CD4-positive, alpha-beta memory T cell (primary cell): Measurements from ENCODE around the gene INPP4B. TPM values are rescaled to one million over a fixed set of nuclear protein-coding genes. Genes with fewer than 3 reads are reported as not detected.
A peak's percentile ranks its signal among the peaks of the same experiment; 100 is the strongest.

Experiments
- CTCF ChIA-PET: fragments of 350-600 bp; sonication (Branson Sonifier 250); formaldehyde crosslinking; loops from one replicate; lab custom pipeline; 2021; ENCODE audit warnings: inconsistent platforms; ENCODE audit not compliant: partially characterized antibody; lab: Charles Lee
- POLR2A ChIA-PET: fragments of 350-600 bp; sonication (Branson Sonifier 250); formaldehyde crosslinking; loops from one replicate; lab custom pipeline; 2021; ENCODE audit not compliant: partially characterized antibody; lab: Charles Lee
- DNase-seq, 5 donors: peaks; one replicate each; pipeline versions ENCODE4 v3.0.0 to v3.0.0-alpha.2; 2020 to 2022; ENCODE audit warnings: mixed read lengths in 1 of 5
- H3K27ac ChIP-seq: one replicate; pipeline ENCODE4 v1.7.0; 2013; ENCODE audit warnings: low read depth, low read length
- H3K27me3 ChIP-seq: 2 replicates; pipeline ENCODE4 v1.7.0; 2013; ENCODE audit warnings: mild to moderate bottlenecking, low read length, moderate library complexity; ENCODE audit not compliant: insufficient read depth
- H3K36me3 ChIP-seq: 2 replicates; pipeline ENCODE4 v1.7.0; 2013; ENCODE audit warnings: mild to moderate bottlenecking, low read length, moderate library complexity; ENCODE audit not compliant: insufficient read depth
- H3K4me1 ChIP-seq: 2 replicates; pipeline ENCODE4 v1.7.0; 2013; ENCODE audit warnings: mild to moderate bottlenecking, low read length, moderate library complexity; ENCODE audit not compliant: insufficient read depth
- H3K4me3 ChIP-seq, 2 donors: one replicate each; pipeline ENCODE4 v1.7.0; 2013; ENCODE audit warnings: low read length in 2 of 2, mild to moderate bottlenecking in 1 of 2
- H3K9me3 ChIP-seq, 2 donors: one replicate each; pipeline ENCODE4 v1.7.0; 2013; ENCODE audit warnings: low read length in 2 of 2, control low read depth in 1 of 2; ENCODE audit not compliant: control insufficient read depth in 1 of 2
- H3K27ac Mint-ChIP-seq, 7 donors: one replicate each; pipeline ENCODE4 v1.8.0; 2020 to 2021; ENCODE audit warnings: mixed read lengths in 7 of 7, mild to moderate bottlenecking in 6 of 7, inconsistent platforms in 3 of 7, moderate library complexity in 3 of 7
- H3K27me3 Mint-ChIP-seq, 2 donors: one replicate each; pipeline ENCODE4 v1.8.0; 2020 to 2021; ENCODE audit warnings: mixed read lengths in 2 of 2
- H3K36me3 Mint-ChIP-seq, 2 donors: one replicate each; pipeline ENCODE4 v1.8.0; 2020 to 2021; ENCODE audit warnings: mixed read lengths in 2 of 2, inconsistent platforms in 1 of 2, mild to moderate bottlenecking in 1 of 2
- H3K4me1 Mint-ChIP-seq, 4 donors: one replicate each; pipeline ENCODE4 v1.8.0; 2020 to 2021; ENCODE audit warnings: mixed read lengths in 4 of 4, mild to moderate bottlenecking in 1 of 4
- H3K4me3 Mint-ChIP-seq, 8 donors: one replicate each; pipeline ENCODE4 v1.8.0; 2020 to 2021; ENCODE audit warnings: mixed read lengths in 8 of 8, mild to moderate bottlenecking in 7 of 8, moderate library complexity in 6 of 8, inconsistent platforms in 3 of 8
- H3K9me3 Mint-ChIP-seq, 8 donors: one replicate each; pipeline ENCODE4 v1.8.0; 2020 to 2021; ENCODE audit warnings: mixed read lengths in 8 of 8, mild to moderate bottlenecking in 5 of 8, inconsistent platforms in 3 of 8, moderate library complexity in 1 of 8
- intact Hi-C: fragments of 100-400 bp; cut with micrococcal nuclease; formaldehyde crosslinking; loops from one replicate; pipeline ENCODE4 v1.15.1; 2023
- polyA plus RNA-seq, 2 donors: library from polyadenylated mRNA; unstranded; fragments of 300-500 nt; fragmentation: Illumina TruSeq; gene quantifications; one replicate each; pipeline ENCODE4 v1.2.3, GENCODE V29; 2021
- total RNA-seq, 2 experiments: library from RNA; stranded (reverse); gene quantifications; one replicate each; pipeline ENCODE4 v1.2.3, GENCODE V29; 2021

INPP4B gene
- total and polyA plus RNA-seq, 4 experiments from 2014 or later, result 76.7 to 112 (median 80.8) TPM

- Histone ChIP-seq H3K36me3 (peaks cover 5% of the 10 kb centered on the region), H3K27ac (no peak overlapping the region), H3K27me3 (no peaks in the 10 kb centered on the region), H3K9me3 (no peaks in the 10 kb centered on the region), H3K4me3 (no peak overlapping the region), H3K4me1 (peaks cover 64% of the 10 kb centered on the region)
- Mint-ChIP-seq H3K4me1 (peaks cover 61 to 87% (median 73%) of the 10 kb centered on the region in 4 donors), H3K4me3 (peak overlapping the region in 7 of 8 donors; percentile 23 to 78 (median 55)), H3K36me3 (peaks cover 61 to 65% of the 10 kb centered on the region in 2 donors), H3K9me3 (peaks cover 0 to 4% (median 0%) of the 10 kb centered on the region in 8 donors), H3K27ac (peak overlapping the region; percentile 50 to 89 (median 81)), H3K27me3 (no peaks in the 10 kb centered on the region)
- ChIA-PET CTCF (interaction anchor here (0.8 to 1.2 kb wide), 2 partner anchors 18 to 51 kb away, joined by 3 to 4 read pairs; no protein-coding TSS in a partner anchor), POLR2A (interaction anchor here (1.0 to 1.3 kb wide), 2 partner anchors 9 to 123 kb away, joined by 4 to 6 read pairs; no protein-coding TSS in a partner anchor)
- intact Hi-C loops, result loop anchor here (5.0 kb wide), 1 partner anchor 302 kb away; no protein-coding TSS in a partner anchor
- no peak for DNase-seq
Measured at GRCh38 chr4:142264961-142265360, 581.1 kb downstream of the INPP4B start.

- Mint-ChIP-seq H3K36me3 (peaks cover 56 to 58% of the 10 kb centered on the region in 2 donors), H3K27me3 (no peaks in the 10 kb centered on the region), H3K4me1 (peaks cover 48 to 69% (median 57%) of the 10 kb centered on the region in 4 donors), H3K27ac (peak overlapping the region in 5 of 7 donors; percentile 19 to 90 (median 61)), H3K4me3 (peak overlapping the region in 1 of 8 donors; percentile 22), H3K9me3 (peaks cover 0 to 7% (median 0%) of the 10 kb centered on the region in 8 donors)
- ChIA-PET POLR2A (no interaction called here), CTCF (interaction anchor here (1.2 kb wide), 1 partner anchor 20 kb away, joined by 4 read pairs; no protein-coding TSS in a partner anchor)
- Histone ChIP-seq H3K36me3 (peaks cover 6% of the 10 kb centered on the region), H3K9me3 (no peaks in the 10 kb centered on the region), H3K4me3 (no peak overlapping the region), H3K27ac (no peak overlapping the region), H3K4me1 (peaks cover 54% of the 10 kb centered on the region), H3K27me3 (no peaks in the 10 kb centered on the region)
- intact Hi-C loops, result loop anchor here (5.0 kb wide), 1 partner anchor 304 kb away; no protein-coding TSS in a partner anchor
- DNase-seq, result no peak
Measured at GRCh38 chr4:142262956-142263355, 583.1 kb downstream of the INPP4B start.

GRCh38 chr4:142248946-142249345, 597.2 kb downstream of the INPP4B start:
- peaks cover 0 to 5% (median 0%) of the 10 kb centered on the region in 8 donors for H3K9me3 Mint-ChIP-seq
- no peaks in the 10 kb centered on the region for H3K4me1 ChIP-seq
- CTCF ChIA-PET, result interaction anchor here (1.7 kb wide), 1 partner anchor 34 kb away, joined by 4 read pairs; no protein-coding TSS in a partner anchor
- no peak overlapping the region for H3K4me3 ChIP-seq
- DNase-seq, result no peak
- no peaks in the 10 kb centered on the region for H3K9me3 ChIP-seq
- peaks cover 51 to 52% of the 10 kb centered on the region in 2 donors for H3K36me3 Mint-ChIP-seq
- peaks cover 5% of the 10 kb centered on the region for H3K36me3 ChIP-seq
- peaks cover 16 to 34% (median 19%) of the 10 kb centered on the region in 4 donors for H3K4me1 Mint-ChIP-seq
- no peak overlapping the region for H3K27ac ChIP-seq
- no peak overlapping the region for H3K4me3 Mint-ChIP-seq
- no peaks in the 10 kb centered on the region for H3K27me3 ChIP-seq
- intact Hi-C loops, result no loop called here
- no peaks in the 10 kb centered on the region for H3K27me3 Mint-ChIP-seq
- no peak overlapping the region for H3K27ac Mint-ChIP-seq
- POLR2A ChIA-PET, result no interaction called here

GRCh38 chr4:142243255-142243654, 602.8 kb downstream of the INPP4B start:
- ChIA-PET CTCF (no interaction called here), POLR2A (no interaction called here)
- no peak for DNase-seq
- no peaks in the 10 kb centered on the region for H3K27me3 Mint-ChIP-seq
- H3K36me3 Mint-ChIP-seq, result peaks cover 55 to 64% of the 10 kb centered on the region in 2 donors
- no peak overlapping the region for H3K4me3 Mint-ChIP-seq
- peaks cover 38 to 56% (median 52%) of the 10 kb centered on the region in 4 donors for H3K4me1 Mint-ChIP-seq
- no peak overlapping the region for H3K27ac ChIP-seq
- H3K27me3 ChIP-seq, result no peaks in the 10 kb centered on the region
- H3K9me3 ChIP-seq, result no peaks in the 10 kb centered on the region
- H3K27ac Mint-ChIP-seq, result peak overlapping the region in 1 of 7 donors; percentile 73
- no peaks in the 10 kb centered on the region for H3K36me3 ChIP-seq
- intact Hi-C loops, result no loop called here
- H3K4me3 ChIP-seq, result no peak overlapping the region
- no peaks in the 10 kb centered on the region for H3K4me1 ChIP-seq
- peaks cover 0 to 4% (median 0%) of the 10 kb centered on the region in 8 donors for H3K9me3 Mint-ChIP-seq

GRCh38 chr4:142242156-142242555, 603.9 kb downstream of the INPP4B start:
- Mint-ChIP-seq H3K9me3 (peaks cover 0 to 3% (median 0%) of the 10 kb centered on the region in 8 donors), H3K4me3 (no peak overlapping the region), H3K27me3 (no peaks in the 10 kb centered on the region), H3K4me1 (peaks cover 35 to 57% (median 49%) of the 10 kb centered on the region in 4 donors), H3K36me3 (peaks cover 50 to 59% of the 10 kb centered on the region in 2 donors), H3K27ac (peak overlapping the region in 6 of 7 donors; percentile 11 to 57 (median 38))
- H3K4me3 ChIP-seq, result no peak overlapping the region
- intact Hi-C loops, result no loop called here
- H3K27me3 ChIP-seq, result no peaks in the 10 kb centered on the region
- H3K4me1 ChIP-seq, result no peaks in the 10 kb centered on the region
- H3K27ac ChIP-seq, result no peak overlapping the region
- DNase-seq, result no peak
- no peaks in the 10 kb centered on the region for H3K9me3 ChIP-seq
- POLR2A ChIA-PET, result interaction anchor here (0.7 to 1.5 kb wide), 5 partner anchors 18 to 325 kb away, joined by 3 to 4 read pairs (median 4); no protein-coding TSS in a partner anchor
- H3K36me3 ChIP-seq, result peaks cover under 1% of the 10 kb centered on the region
- CTCF ChIA-PET, result no interaction called here

- Histone ChIP-seq H3K4me1 (no peaks in the 10 kb centered on the region), H3K36me3 (peaks cover 5% of the 10 kb centered on the region), H3K4me3 (no peak overlapping the region), H3K27ac (no peak overlapping the region), H3K9me3 (no peaks in the 10 kb centered on the region), H3K27me3 (no peaks in the 10 kb centered on the region)
- intact Hi-C loops, result loop anchor here (5.0 kb wide), 1 partner anchor 36 kb away; no protein-coding TSS in a partner anchor
- no peak for DNase-seq
- Mint-ChIP-seq H3K4me1 (peaks cover 36 to 57% (median 45%) of the 10 kb centered on the region in 4 donors), H3K36me3 (peaks cover 47 to 59% of the 10 kb centered on the region in 2 donors), H3K4me3 (no peak overlapping the region), H3K27me3 (no peaks in the 10 kb centered on the region), H3K27ac (peak overlapping the region in 5 of 7 donors; percentile 38 to 85 (median 63)), H3K9me3 (no peaks in the 10 kb centered on the region)
- POLR2A ChIA-PET, result interaction anchor here (1.1 kb wide), 1 partner anchor 44 kb away, joined by 3 read pairs; no protein-coding TSS in a partner anchor
- CTCF ChIA-PET, result interaction anchor here (1.2 kb wide), 1 partner anchor 68 kb away, joined by 6 read pairs; no protein-coding TSS in a partner anchor
Measured at GRCh38 chr4:142238589-142238988, 607.5 kb downstream of the INPP4B start.

GRCh38 chr4:142236268-142236667, 609.8 kb downstream of the INPP4B start:
- CTCF ChIA-PET, result interaction anchor here (1.1 to 1.5 kb wide), 2 partner anchors 118 to 482 kb away, joined by 3 read pairs; no protein-coding TSS in a partner anchor
- Mint-ChIP-seq H3K27me3 (no peaks in the 10 kb centered on the region), H3K27ac (no peak overlapping the region), H3K36me3 (peaks cover 55 to 56% of the 10 kb centered on the region in 2 donors), H3K4me3 (no peak overlapping the region), H3K9me3 (no peaks in the 10 kb centered on the region), H3K4me1 (peaks cover 27 to 51% (median 37%) of the 10 kb centered on the region in 4 donors)
- POLR2A ChIA-PET, result no interaction called here
- no peaks in the 10 kb centered on the region for H3K27me3 ChIP-seq
- H3K27ac ChIP-seq, result no peak overlapping the region
- peaks cover 5% of the 10 kb centered on the region for H3K36me3 ChIP-seq
- H3K9me3 ChIP-seq, result no peaks in the 10 kb centered on the region
- DNase-seq, result no peak
- no peaks in the 10 kb centered on the region for H3K4me1 ChIP-seq
- H3K4me3 ChIP-seq, result no peak overlapping the region
- intact Hi-C loops, result loop anchor here (5.0 kb wide), 1 partner anchor 34 kb away; no protein-coding TSS in a partner anchor
